Posterior cingulate gyrus (tissue), 11 donors: ENCODE measurements around the gene CPED1.
"Not testable (repeated sequence)": the region's sequence is repeated elsewhere in the genome, so short reads cannot be mapped to it uniquely, and the experiment has no call there.

Experiments used
- DNase-seq, 10 donors: peaks; one replicate each; pipeline versions ENCODE4 v3.0.0 to v3.0.0-alpha.2; 2020 to 2021; ENCODE audit warnings: mixed read lengths in 3 of 10
- intact Hi-C: fragments of 100-400 bp; cut with DNase I; formaldehyde crosslinking; loops from one replicate; pipeline ENCODE4 v1.15.1; 2023

CPED1 gene

GRCh38 chr7:121058975-121059374 is 70.5 kb downstream of the CPED1 start:
- intact Hi-C loops, result no loop called here
- no peak for DNase-seq

- DNase-seq, intact Hi-C loops: not testable (repeated sequence)
These were observed 71.5 kb downstream of the CPED1 start for GRCh38 chr7:121059979-121060509.

- intact Hi-C loops, result no loop called here
- DNase-seq, result no peak
These were observed 73.4 kb downstream of the CPED1 start for GRCh38 chr7:121061677-121062582.

- intact Hi-C loops, result no loop called here
- no peak for DNase-seq
These were observed 74.3 kb downstream of the CPED1 start for GRCh38 chr7:121062671-121063279.

- DNase-seq, intact Hi-C loops: not testable (repeated sequence)
These were observed 79.2 kb downstream of the CPED1 start for GRCh38 chr7:121067717-121068116.

- DNase-seq, result no peak
These were observed 81.0 kb downstream of the CPED1 start for GRCh38 chr7:121069346-121070100.

GRCh38 chr7:121071132-121071531 is 82.6 kb downstream of the CPED1 start:
- intact Hi-C loops, result no loop called here
- no peak for DNase-seq

More at GRCh38 chr7:121069346-121070100, 81.0 kb downstream of the CPED1 start:
- intact Hi-C loops, result no loop called here

- intact Hi-C loops, result no loop called here
- DNase-seq, result no peak
These were observed 83.2 kb downstream of the CPED1 start for GRCh38 chr7:121071662-121072061.

- no peak for DNase-seq
- intact Hi-C loops, result no loop called here
These were observed 84.3 kb downstream of the CPED1 start for GRCh38 chr7:121072826-121073225.

- intact Hi-C loops, result no loop called here
- DNase-seq, result no peak
These were observed 85.1 kb downstream of the CPED1 start for GRCh38 chr7:121073463-121074099.

- DNase-seq, intact Hi-C loops: not testable (repeated sequence)
These were observed 86.9 kb downstream of the CPED1 start for GRCh38 chr7:121075424-121075841.

- intact Hi-C loops, result no loop called here
- DNase-seq, result no peak
These were observed 87.4 kb downstream of the CPED1 start for GRCh38 chr7:121075952-121076349.

- no peak for DNase-seq
- intact Hi-C loops, result no loop called here
These were observed 88.0 kb downstream of the CPED1 start for GRCh38 chr7:121076350-121077164.

- intact Hi-C loops, result no loop called here
- DNase-seq, result no peak
These were observed 88.7 kb downstream of the CPED1 start for GRCh38 chr7:121077165-121077630.

GRCh38 chr7:121078701-121079227 is 90.3 kb downstream of the CPED1 start:
- no peak for DNase-seq
- intact Hi-C loops, result no loop called here

- intact Hi-C loops, result loop anchor here (5.0 kb wide), 1 partner anchor 272 kb away; no protein-coding TSS in a partner anchor
- DNase-seq, result no peak
These were observed 91.1 kb downstream of the CPED1 start for GRCh38 chr7:121079425-121080169.

GRCh38 chr7:121080257-121080912 is 91.9 kb downstream of the CPED1 start:
- intact Hi-C loops, result loop anchor here (5.0 kb wide), 1 partner anchor 273 kb away; no protein-coding TSS in a partner anchor
- no peak for DNase-seq

GRCh38 chr7:121080913-121081326 is 92.4 kb downstream of the CPED1 start:
- intact Hi-C loops, result loop anchor here (1.0 to 5.0 kb wide), 2 partner anchors 94 to 274 kb away; no protein-coding TSS in a partner anchor
- no peak for DNase-seq
